ENCODE results near the gene TEX52.

Gene TEX52

GRCh38 chr12:2857021-2857431, at the start of gene TEX52:
TEX52 (minus strand) TSS chr12:2857039; CDS start chr12:2857026, 13 bp downstream.
- no peaks in the 10 kb centered on the region for H3K4me1 ChIP-seq (ENCODE audit: control insufficient read depth in 1 of 2, insufficient read depth in 1 of 2, low read depth in 1 of 2, low read length in 1 of 2)
- TF ChIP-seq CTCF (IDR thresholded peaks at IDR 0.05), result no peak
- H3K36me3 ChIP-seq, result peaks cover 42% of the 10 kb centered on the region
- H3K27ac ChIP-seq, result no peak within 1 kb of the TSS
- no peaks in the 10 kb centered on the region for H3K9me3 ChIP-seq
- no peak within 1 kb of the TSS for H3K4me3 ChIP-seq (ENCODE audit: low read depth in 1 of 2, low read length in 1 of 2)
- H3K27me3 ChIP-seq, result no peaks in the 10 kb centered on the region

GRCh38 chr12:2904260-2904659, 47.4 kb upstream of the TEX52 start:
- H3K9me3 ChIP-seq, result no peaks in the 10 kb centered on the region
- H3K4me3 ChIP-seq (ENCODE audit: low read depth in 1 of 2, low read length in 1 of 2), result no peak overlapping the region
- no peaks in the 10 kb centered on the region for H3K27me3 ChIP-seq
- H3K4me1 ChIP-seq (ENCODE audit: control insufficient read depth in 1 of 2, insufficient read depth in 1 of 2, low read depth in 1 of 2, low read length in 1 of 2), result no peaks in the 10 kb centered on the region
- H3K27ac ChIP-seq, result no peak overlapping the region
- no peaks in the 10 kb centered on the region for H3K36me3 ChIP-seq
- no peak for TF ChIP-seq CTCF (IDR thresholded peaks at IDR 0.05)

- no peaks in the 10 kb centered on the region for H3K27me3 ChIP-seq
- H3K27ac ChIP-seq, result no peak overlapping the region
- H3K4me1 ChIP-seq (ENCODE audit: control insufficient read depth in 1 of 2, insufficient read depth in 1 of 2, low read depth in 1 of 2, low read length in 1 of 2), result no peaks in the 10 kb centered on the region
- H3K4me3 ChIP-seq (ENCODE audit: low read depth in 1 of 2, low read length in 1 of 2), result no peak overlapping the region
- H3K9me3 ChIP-seq, result no peaks in the 10 kb centered on the region
- no peaks in the 10 kb centered on the region for H3K36me3 ChIP-seq
- TF ChIP-seq CTCF (IDR thresholded peaks at IDR 0.05), result no peak
Measured at GRCh38 chr12:2902272-2902880, 45.5 kb upstream of the TEX52 start.

GRCh38 chr12:2900642-2901041, 43.8 kb upstream of the TEX52 start:
- H3K4me3 ChIP-seq (ENCODE audit: low read depth in 1 of 2, low read length in 1 of 2), result no peak overlapping the region
- no peaks in the 10 kb centered on the region for H3K36me3 ChIP-seq
- H3K9me3 ChIP-seq, result no peaks in the 10 kb centered on the region
- no peak overlapping the region for H3K27ac ChIP-seq
- H3K27me3 ChIP-seq, result no peaks in the 10 kb centered on the region
- no peak for TF ChIP-seq CTCF (IDR thresholded peaks at IDR 0.05)
- H3K4me1 ChIP-seq (ENCODE audit: control insufficient read depth in 1 of 2, insufficient read depth in 1 of 2, low read depth in 1 of 2, low read length in 1 of 2), result no peaks in the 10 kb centered on the region

GRCh38 chr12:2897418-2897817, 40.6 kb upstream of the TEX52 start:
- Histone ChIP-seq H3K36me3 (no peaks in the 10 kb centered on the region), H3K4me3 (ENCODE audit: low read depth in 1 of 2, low read length in 1 of 2) (no peak overlapping the region), H3K27me3 (peaks cover 2% of the 10 kb centered on the region), H3K27ac (no peak overlapping the region), H3K9me3 (no peaks in the 10 kb centered on the region), H3K4me1 (ENCODE audit: control insufficient read depth in 1 of 2, insufficient read depth in 1 of 2, low read depth in 1 of 2, low read length in 1 of 2) (no peaks in the 10 kb centered on the region)
- TF ChIP-seq CTCF (IDR thresholded peaks at IDR 0.05), result no peak

Data from neutrophil (primary cell).